DOHH2 (cell line): Measurements from ENCODE around the gene AKNA.

Experiments used
- CTCF ChIP-seq: fragments of 200-600 bp; sonication (generic); IDR thresholded peaks from one replicate; pipeline ENCODE4 v1.5.1; 2014; ENCODE audit warnings: antibody characterized with exemption, mild to moderate bottlenecking, low read depth, low read length; ENCODE audit not compliant: poor library complexity, severe bottlenecking
- EZH2phosphoT487 ChIP-seq: fragments of 200-600 bp; sonication (generic); IDR thresholded peaks from 2 replicates; pipeline ENCODE4 v1.6.1; 2017; ENCODE audit warnings: borderline replicate concordance, mild to moderate bottlenecking, antibody characterized with exemption, low read length, moderate library complexity, mixed read lengths

GRCh38 chr9:114308361-114308950 lies 79.3 kb downstream of the AKNA start:
- TF ChIP-seq CTCF (no peak), EZH2phosphoT487 (no peak)
